ENCODE data around the gene PNMA1.
A peak's percentile ranks its signal among the peaks of the same experiment; 100 is the strongest.

Gene PNMA1

GRCh38 chr14:73738518-73739173 lies 24.5 kb upstream of the PNMA1 start:
- TF ChIP-seq Cebpa-rat (IDR thresholded peaks at IDR 0.05), result no peak
- Histone ChIP-seq H3K9ac (0 out of 2 replicates have a peak overlapping the region, but pooled peaks have one; percentile 10), H3K9me3 (no peaks in the 10 kb centered on the region), H3K4me1 (peaks cover 45% of the 10 kb centered on the region), H3K4me2 (no peak overlapping the region), H3K36me3 (peaks cover 68% of the 10 kb centered on the region), H3K4me3 (no peak overlapping the region), H4K20me1 (peaks cover 71% of the 10 kb centered on the region), H3K27me3 (no peaks in the 10 kb centered on the region), H3K27ac (peak overlapping the region; percentile 98; the same call in 1 of the 2 replicates)

GRCh38 chr14:73736842-73737241 lies 22.7 kb upstream of the PNMA1 start:
- H3K9ac ChIP-seq, result no peak overlapping the region
- TF ChIP-seq Cebpa-rat (IDR thresholded peaks at IDR 0.05), result no peak
- no peaks in the 10 kb centered on the region for H3K27me3 ChIP-seq
- no peak overlapping the region for H3K4me3 ChIP-seq
- H3K36me3 ChIP-seq, result peaks cover 84% of the 10 kb centered on the region
- peaks cover 27% of the 10 kb centered on the region for H3K4me1 ChIP-seq
- no peaks in the 10 kb centered on the region for H3K9me3 ChIP-seq
- H3K4me2 ChIP-seq, result no peak overlapping the region
- no peak overlapping the region for H3K27ac ChIP-seq
- H4K20me1 ChIP-seq, result peaks cover 84% of the 10 kb centered on the region

- H3K36me3 ChIP-seq, result peaks cover 97% of the 10 kb centered on the region
- H3K4me2 ChIP-seq, result no peak overlapping the region
- no peak overlapping the region for H3K9ac ChIP-seq
- H3K4me3 ChIP-seq, result no peak overlapping the region
- no peak overlapping the region for H3K27ac ChIP-seq
- H3K27me3 ChIP-seq, result no peaks in the 10 kb centered on the region
- no peaks in the 10 kb centered on the region for H3K9me3 ChIP-seq
- no peak for TF ChIP-seq Cebpa-rat (IDR thresholded peaks at IDR 0.05)
- H4K20me1 ChIP-seq, result peaks cover 89% of the 10 kb centered on the region
- peaks cover 3% of the 10 kb centered on the region; the same call in 1 of the 2 replicates for H3K4me1 ChIP-seq
Measured at GRCh38 chr14:73732006-73732405, 17.8 kb upstream of the PNMA1 start.

GRCh38 chr14:73731111-73731510 lies 16.9 kb upstream of the PNMA1 start:
- H3K27me3 ChIP-seq, result no peaks in the 10 kb centered on the region
- peaks cover 7% of the 10 kb centered on the region; the same call in 1 of the 2 replicates for H3K4me1 ChIP-seq
- no peak overlapping the region for H3K9ac ChIP-seq
- H3K27ac ChIP-seq, result no peak overlapping the region
- TF ChIP-seq Cebpa-rat (IDR thresholded peaks at IDR 0.05), result no peak
- H4K20me1 ChIP-seq, result peaks cover 93% of the 10 kb centered on the region
- H3K9me3 ChIP-seq, result no peaks in the 10 kb centered on the region
- no peak overlapping the region for H3K4me3 ChIP-seq
- H3K36me3 ChIP-seq, result peaks cover 97% of the 10 kb centered on the region
- no peak overlapping the region for H3K4me2 ChIP-seq

GRCh38 chr14:73729556-73730265 lies 15.5 kb upstream of the PNMA1 start:
- TF ChIP-seq Cebpa-rat (IDR thresholded peaks at IDR 0.05), result no peak
- no peak overlapping the region for H3K4me2 ChIP-seq
- no peak overlapping the region for H3K4me3 ChIP-seq
- peaks cover 97% of the 10 kb centered on the region for H3K36me3 ChIP-seq
- H3K27me3 ChIP-seq, result no peaks in the 10 kb centered on the region
- peaks cover 21% of the 10 kb centered on the region for H3K4me1 ChIP-seq
- no peaks in the 10 kb centered on the region for H3K9me3 ChIP-seq
- H4K20me1 ChIP-seq, result peaks cover 85% of the 10 kb centered on the region
- H3K27ac ChIP-seq, result no peak overlapping the region
- H3K9ac ChIP-seq, result no peak overlapping the region

GRCh38 chr14:73728717-73729330 lies 14.6 kb upstream of the PNMA1 start:
- Histone ChIP-seq H3K4me2 (no peak overlapping the region), H3K9me3 (no peaks in the 10 kb centered on the region), H3K27ac (no peak overlapping the region), H3K27me3 (no peaks in the 10 kb centered on the region), H3K4me1 (peaks cover 30% of the 10 kb centered on the region), H3K36me3 (peaks cover 97% of the 10 kb centered on the region), H3K9ac (no peak overlapping the region), H3K4me3 (no peak overlapping the region), H4K20me1 (peaks cover 78% of the 10 kb centered on the region)
- TF ChIP-seq Cebpa-rat (IDR thresholded peaks at IDR 0.05), result no peak

- Histone ChIP-seq H3K27me3 (no peaks in the 10 kb centered on the region), H3K9me3 (no peaks in the 10 kb centered on the region), H3K4me1 (peaks cover 32% of the 10 kb centered on the region), H3K36me3 (peaks cover 99% of the 10 kb centered on the region), H3K27ac (no peak overlapping the region), H3K9ac (peak overlapping the region; percentile 23; the same call in 1 of the 2 replicates), H3K4me2 (no peak overlapping the region), H4K20me1 (peaks cover 67% of the 10 kb centered on the region), H3K4me3 (no peak overlapping the region)
- no peak for TF ChIP-seq Cebpa-rat (IDR thresholded peaks at IDR 0.05)
Measured at GRCh38 chr14:73727166-73727565, 13.0 kb upstream of the PNMA1 start.

- H3K4me3 ChIP-seq, result no peak overlapping the region
- H3K36me3 ChIP-seq, result peaks cover 99% of the 10 kb centered on the region
- H4K20me1 ChIP-seq, result peaks cover 62% of the 10 kb centered on the region
- H3K4me2 ChIP-seq, result no peak overlapping the region
- no peak for TF ChIP-seq Cebpa-rat (IDR thresholded peaks at IDR 0.05)
- H3K27me3 ChIP-seq, result no peaks in the 10 kb centered on the region
- peak overlapping the region; percentile 18; the same call in 1 of the 2 replicates for H3K27ac ChIP-seq
- H3K9ac ChIP-seq, result peak overlapping the region; percentile 23; the same call in 1 of the 2 replicates
- H3K4me1 ChIP-seq, result peaks cover 32% of the 10 kb centered on the region
- no peaks in the 10 kb centered on the region for H3K9me3 ChIP-seq
Measured at GRCh38 chr14:73726025-73726961, 12.1 kb upstream of the PNMA1 start.

Measured in BLaER1 (cell line).